IPS DF 6.9 (cell line): ENCODE measurements around the gene ZNF423.

Experiments used
- DNase-seq: peaks from one replicate; pipeline ENCODE4 v3.0.0-alpha.2; 2013; ENCODE audit warnings: low read depth, low spot score
- H3K27ac ChIP-seq: one replicate; pipeline ENCODE4 v1.5.1; 2013; ENCODE audit warnings: low read length, control low read depth
- H3K27me3 ChIP-seq: 2 replicates; pipeline ENCODE4 v1.6.1; 2013; ENCODE audit warnings: mild to moderate bottlenecking, low read length; ENCODE audit not compliant: control insufficient read depth, insufficient read depth
- H3K36me3 ChIP-seq: 2 replicates; pipeline ENCODE4 v1.6.1; 2013; ENCODE audit warnings: low read length; ENCODE audit not compliant: control insufficient read depth, insufficient read depth
- H3K4me1 ChIP-seq: 2 replicates; pipeline ENCODE4 v1.6.1; 2013; ENCODE audit warnings: low read length; ENCODE audit not compliant: control insufficient read depth, insufficient read depth
- H3K4me3 ChIP-seq: 2 replicates; pipeline ENCODE4 v1.5.1; 2013; ENCODE audit warnings: mild to moderate bottlenecking, low read length
- H3K9me3 ChIP-seq: 2 replicates; pipeline ENCODE4 v1.6.1; 2013; ENCODE audit warnings: low read length, inconsistent platforms; ENCODE audit not compliant: control insufficient read depth, insufficient read depth
- WGBS: extraction: QIAGEN DNeasy Blood & Tissue Kit; methylation state at CpG from one replicate; pipeline ENCODE4 v1.1.7; 2013; ENCODE audit warnings: mixed read lengths, missing lambda C conversion rate; ENCODE audit not compliant: insufficient read length, insufficient coverage; 5-methylcytosine and 5-hydroxymethylcytosine counted together

ZNF423 gene

DNA sequence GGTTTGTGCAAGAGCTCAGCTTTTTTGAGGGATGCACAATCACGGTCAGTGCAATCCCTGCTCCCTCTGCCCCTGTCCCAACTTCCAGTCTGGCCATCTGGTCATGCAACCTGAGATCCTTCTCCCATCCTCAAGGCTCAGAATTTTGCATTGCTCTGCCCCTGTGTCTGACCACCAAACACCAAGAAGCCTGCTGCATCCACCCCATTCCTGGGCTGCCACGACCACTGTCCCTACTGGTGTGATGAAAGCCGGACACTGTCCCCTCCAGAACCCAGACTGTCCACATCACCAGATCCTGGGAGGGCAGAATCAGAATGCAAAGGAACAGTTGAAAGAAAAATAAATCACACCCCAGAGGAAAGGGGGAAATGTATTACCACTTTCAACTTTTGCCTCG is 251.3 kb downstream of the ZNF423 start:
- DNase-seq = no peak
- Histone ChIP-seq H3K9me3 (no peaks in the 10 kb centered on the region), H3K4me3 (no peak overlapping the region), H3K4me1 (peaks cover 9% of the 10 kb centered on the region), H3K27me3 (no peaks in the 10 kb centered on the region), H3K27ac (no peak overlapping the region), H3K36me3 (no peaks in the 10 kb centered on the region)
- WGBS = no CpG with 5 or more reads among the region's 4 CpGs

DNA sequence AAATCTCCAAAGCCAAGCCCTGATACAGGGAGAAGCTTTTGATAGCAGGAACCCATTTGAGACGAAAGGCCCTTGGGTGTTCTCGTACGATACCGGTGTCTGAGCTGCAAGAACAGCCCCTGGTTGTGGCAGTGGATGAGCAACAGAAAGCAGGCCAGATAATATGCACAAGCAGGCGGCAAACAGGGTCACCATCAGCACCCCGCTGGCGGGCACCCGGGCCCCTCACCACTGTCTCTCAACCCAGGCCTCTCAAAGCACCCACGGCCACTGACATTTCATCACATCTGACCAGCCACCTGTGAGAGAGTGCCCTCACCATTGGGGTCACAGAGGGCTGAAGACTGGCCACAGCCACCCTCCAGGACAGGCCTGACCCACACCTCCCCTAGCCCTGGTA is 252.0 kb downstream of the ZNF423 start:
- no peak overlapping the region for H3K4me3 ChIP-seq
- DNase-seq = no peak
- no CpG with 5 or more reads among the region's 9 CpGs for WGBS
- H3K9me3 ChIP-seq = no peaks in the 10 kb centered on the region
- H3K4me1 ChIP-seq = peaks cover 8% of the 10 kb centered on the region
- H3K27ac ChIP-seq = no peak overlapping the region
- H3K27me3 ChIP-seq = no peaks in the 10 kb centered on the region
- no peaks in the 10 kb centered on the region for H3K36me3 ChIP-seq

DNA sequence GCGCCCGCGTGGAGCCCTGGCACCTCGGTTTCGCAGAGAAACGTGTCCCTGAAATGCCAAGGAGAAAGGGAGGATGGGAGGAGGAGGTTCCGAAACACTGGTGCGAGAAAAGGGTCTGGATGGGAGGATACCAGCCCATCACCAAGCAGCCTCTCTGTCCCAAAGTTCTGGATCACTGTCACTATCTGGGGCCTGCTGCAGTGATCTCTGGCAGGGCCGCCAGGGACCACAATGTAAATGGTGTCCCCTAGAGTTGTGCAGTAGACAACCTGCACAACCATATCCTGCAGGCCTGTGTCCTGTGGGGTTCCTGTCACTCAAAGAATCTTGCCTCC is 253.0 kb downstream of the ZNF423 start:
- Histone ChIP-seq H3K4me1 (peaks cover 7% of the 10 kb centered on the region), H3K4me3 (no peak overlapping the region), H3K27me3 (no peaks in the 10 kb centered on the region), H3K9me3 (no peaks in the 10 kb centered on the region), H3K27ac (no peak overlapping the region), H3K36me3 (no peaks in the 10 kb centered on the region)
- DNase-seq = no peak
- no CpG with 5 or more reads among the region's 9 CpGs for WGBS

DNA sequence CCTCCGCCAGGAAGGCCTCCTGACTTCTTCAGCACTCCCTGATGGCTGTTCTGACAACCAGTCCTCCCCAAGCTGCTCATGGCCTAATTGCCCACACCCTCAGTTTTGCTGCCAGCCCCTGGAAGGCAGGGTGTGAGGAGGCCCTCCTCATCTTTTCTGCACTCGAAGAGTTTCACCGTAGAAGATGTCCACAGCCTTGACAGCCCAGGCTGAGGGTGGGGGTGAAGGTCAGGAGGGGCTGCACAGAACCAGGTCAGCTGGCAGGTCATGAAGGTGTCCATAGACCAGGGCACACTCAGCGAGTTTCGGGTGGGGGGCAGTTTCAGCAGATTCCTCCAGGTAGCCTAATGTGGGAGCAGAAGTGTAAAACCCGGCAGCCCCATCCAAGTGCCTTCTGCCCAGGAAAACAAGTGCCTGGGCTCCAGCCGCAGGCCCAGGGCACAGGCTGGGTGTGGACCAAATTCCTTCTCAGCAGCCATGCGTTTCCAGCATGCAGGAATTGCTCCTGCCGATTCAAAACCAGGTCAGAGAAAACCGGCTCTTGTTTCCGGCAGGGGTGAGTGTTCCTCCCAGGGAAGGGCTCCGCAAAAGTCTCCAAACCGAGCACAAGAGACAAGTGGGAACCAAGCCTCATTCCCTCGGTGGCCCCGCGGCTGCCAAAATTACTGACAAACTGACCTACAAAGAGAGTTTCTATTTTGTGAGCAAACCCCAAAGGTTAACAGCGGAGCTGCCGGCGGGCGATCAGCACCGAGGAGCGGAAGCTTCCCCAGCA is 253.5 kb downstream of the ZNF423 start:
- no peaks in the 10 kb centered on the region for H3K9me3 ChIP-seq
- WGBS = no CpG with 5 or more reads among the region's 22 CpGs
- no peak overlapping the region for H3K4me3 ChIP-seq
- DNase-seq = no peak
- H3K27me3 ChIP-seq = no peaks in the 10 kb centered on the region
- H3K27ac ChIP-seq = no peak overlapping the region
- H3K36me3 ChIP-seq = no peaks in the 10 kb centered on the region
- peaks cover 5% of the 10 kb centered on the region for H3K4me1 ChIP-seq

DNA sequence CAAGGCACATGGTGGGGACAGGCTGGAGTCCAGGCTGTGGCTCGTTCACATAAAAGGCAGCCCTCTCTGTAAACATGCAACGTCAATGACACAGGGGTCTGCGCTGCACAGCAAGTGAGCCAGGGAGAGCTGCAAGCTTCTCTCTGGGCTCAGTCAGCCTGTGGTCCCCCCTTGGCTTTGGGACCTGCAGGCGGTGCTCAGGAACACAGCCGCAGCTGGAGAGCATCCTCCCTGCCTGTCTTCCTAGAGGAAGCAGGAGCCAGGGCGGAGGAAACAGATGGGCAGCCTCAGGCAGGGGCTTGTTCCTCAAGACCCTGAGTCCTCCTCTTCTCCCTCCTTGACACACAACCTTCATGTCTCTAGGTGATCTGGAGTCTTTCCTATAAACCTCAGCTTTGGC is 254.3 kb downstream of the ZNF423 start:
- WGBS = no CpG with 5 or more reads among the region's 6 CpGs
- no peaks in the 10 kb centered on the region for H3K27me3 ChIP-seq

DNA sequence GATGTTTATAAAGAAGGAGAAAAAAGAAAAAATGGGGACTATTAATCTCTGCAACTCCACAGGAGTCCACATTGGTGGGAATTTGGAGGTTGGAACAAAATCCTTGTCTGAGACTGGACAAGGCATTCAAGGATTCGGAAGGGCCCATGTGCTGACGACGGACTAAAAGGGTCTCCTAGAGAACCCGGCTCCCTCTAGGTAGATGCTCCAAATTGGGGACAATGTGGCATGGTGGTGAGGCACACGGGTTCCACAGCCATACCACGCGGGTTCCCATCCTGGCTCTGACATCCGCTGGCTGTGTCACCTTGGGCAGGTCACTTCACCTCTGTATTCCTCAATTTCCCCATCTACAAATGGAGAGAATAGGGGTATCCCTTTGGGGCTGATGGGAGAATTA is 254.9 kb downstream of the ZNF423 start:
- Histone ChIP-seq H3K27ac (no peak overlapping the region), H3K4me1 (peaks cover 12% of the 10 kb centered on the region), H3K27me3 (no peaks in the 10 kb centered on the region), H3K9me3 (no peaks in the 10 kb centered on the region), H3K4me3 (no peak overlapping the region), H3K36me3 (no peaks in the 10 kb centered on the region)
- no peak for DNase-seq
- WGBS = no CpG with 5 or more reads among the region's 8 CpGs

More for the DNA sequence above, 254.3 kb downstream of the ZNF423 start:
- H3K4me3 ChIP-seq = no peak overlapping the region
- no peaks in the 10 kb centered on the region for H3K9me3 ChIP-seq
- peaks cover 11% of the 10 kb centered on the region for H3K4me1 ChIP-seq
- no peaks in the 10 kb centered on the region for H3K36me3 ChIP-seq
- no peak overlapping the region for H3K27ac ChIP-seq
- DNase-seq = no peak

DNA sequence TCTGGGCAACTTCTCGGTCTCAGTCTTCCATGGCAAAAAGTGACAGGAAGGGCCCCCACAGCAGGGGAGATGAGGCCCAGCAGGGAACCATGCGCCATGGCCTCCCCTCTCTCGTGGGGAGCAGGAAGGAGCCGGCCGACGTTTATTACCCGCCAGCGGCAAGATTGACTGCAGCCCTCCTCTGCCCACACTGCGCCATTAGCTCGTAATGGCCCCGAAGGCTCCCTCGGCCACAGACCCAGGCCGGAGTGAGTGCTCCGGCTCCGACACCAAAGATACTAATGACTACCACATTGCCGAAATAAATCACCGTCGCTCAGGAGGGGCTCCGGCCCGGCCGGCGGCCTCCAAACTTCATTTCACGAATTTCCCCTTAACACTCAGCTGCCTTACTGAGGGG is 255.4 kb downstream of the ZNF423 start:
- H3K4me1 ChIP-seq = peaks cover 12% of the 10 kb centered on the region
- H3K27me3 ChIP-seq = no peaks in the 10 kb centered on the region
- no peak overlapping the region for H3K27ac ChIP-seq
- DNase-seq = no peak
- H3K36me3 ChIP-seq = no peaks in the 10 kb centered on the region
- no peak overlapping the region for H3K4me3 ChIP-seq
- WGBS = no CpG with 5 or more reads among the region's 23 CpGs
- no peaks in the 10 kb centered on the region for H3K9me3 ChIP-seq

DNA sequence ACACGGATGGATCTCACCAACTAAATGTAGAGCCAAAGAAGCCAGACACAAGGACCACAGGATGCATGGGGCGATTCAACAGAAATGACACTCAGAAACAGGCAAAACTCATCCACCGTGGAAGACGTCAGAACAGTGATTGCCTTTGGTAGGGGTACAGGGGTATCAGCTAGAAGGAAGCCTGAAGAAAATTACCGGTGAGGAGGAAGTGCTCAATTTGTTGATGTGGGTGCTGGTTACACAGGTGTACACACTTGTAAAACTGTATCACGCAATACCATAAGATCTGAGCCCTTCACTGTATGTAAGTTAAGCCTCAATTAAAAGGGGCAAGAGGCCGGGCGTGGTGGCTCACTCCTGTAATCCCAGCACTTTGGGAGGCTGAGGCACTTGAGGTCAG is 256.2 kb downstream of the ZNF423 start:
- H3K9me3 ChIP-seq = no peaks in the 10 kb centered on the region
- peaks cover 12% of the 10 kb centered on the region for H3K4me1 ChIP-seq
- H3K27ac ChIP-seq = no peak overlapping the region
- DNase-seq = no peak
- H3K36me3 ChIP-seq = no peaks in the 10 kb centered on the region
- H3K4me3 ChIP-seq = no peak overlapping the region
- H3K27me3 ChIP-seq = no peaks in the 10 kb centered on the region
- WGBS = no CpG with 5 or more reads among the region's 8 CpGs

DNA sequence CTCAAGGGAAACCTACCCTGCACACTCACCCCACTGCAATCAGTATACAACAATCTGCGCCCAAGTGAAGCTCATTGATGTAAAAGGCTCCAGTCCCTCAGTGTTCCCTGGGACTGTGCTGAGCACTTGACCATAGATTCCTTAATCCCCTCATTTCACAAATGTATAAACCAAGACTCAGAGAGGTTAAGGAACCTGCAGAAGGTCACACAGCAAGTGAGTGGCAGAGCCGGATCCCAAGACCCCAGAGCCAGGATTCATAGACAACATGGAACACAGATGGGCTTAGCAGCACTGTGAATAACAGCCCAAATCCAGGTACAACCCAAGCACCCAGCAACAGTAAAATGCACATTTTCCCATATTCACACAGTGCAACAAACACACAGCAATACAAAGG is 256.6 kb downstream of the ZNF423 start:
- WGBS = no CpG with 5 or more reads among the region's 2 CpGs
- Histone ChIP-seq H3K4me1 (peaks cover 12% of the 10 kb centered on the region), H3K27me3 (no peaks in the 10 kb centered on the region), H3K9me3 (no peaks in the 10 kb centered on the region), H3K4me3 (no peak overlapping the region), H3K27ac (no peak overlapping the region), H3K36me3 (no peaks in the 10 kb centered on the region)
- DNase-seq = no peak

DNA sequence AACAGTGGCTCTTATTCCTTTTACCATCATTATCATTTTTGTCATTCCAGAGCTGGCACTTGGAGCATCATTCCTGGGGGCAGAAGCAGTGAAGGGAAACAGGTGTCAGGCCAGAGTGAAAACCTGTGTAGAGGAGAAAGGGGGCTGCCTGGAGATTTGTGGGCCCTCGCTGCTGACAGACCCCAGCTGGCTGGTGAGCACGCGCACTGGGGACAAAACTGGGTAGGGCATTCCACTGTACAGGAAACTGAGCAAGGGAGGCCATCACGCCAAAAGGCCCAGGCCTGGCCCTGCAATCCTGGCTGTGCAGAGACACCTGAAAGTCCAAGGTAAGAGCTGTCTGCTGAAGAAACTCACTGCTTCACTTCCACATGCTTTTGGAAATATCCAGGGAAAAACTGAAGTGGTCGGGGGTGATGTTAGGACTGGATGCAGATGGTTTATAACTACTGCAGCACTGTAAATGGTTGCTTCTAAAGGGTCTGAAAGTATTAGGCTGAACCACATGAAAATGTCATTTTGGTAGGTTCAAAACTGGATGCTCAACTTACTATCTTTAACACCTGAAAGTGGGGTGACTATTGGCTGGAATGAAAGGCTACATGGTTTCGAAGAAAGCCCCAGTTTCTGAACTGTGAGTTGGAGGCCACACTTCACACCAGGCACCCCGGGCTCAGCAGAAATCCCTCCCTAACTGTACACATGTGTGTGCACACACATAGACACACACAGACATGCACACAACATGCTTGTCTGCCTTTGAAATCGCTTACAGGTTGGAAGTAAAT is 257.3 kb downstream of the ZNF423 start:
- H3K36me3 ChIP-seq = no peaks in the 10 kb centered on the region
- H3K4me3 ChIP-seq = no peak overlapping the region
- no peaks in the 10 kb centered on the region for H3K9me3 ChIP-seq
- H3K27ac ChIP-seq = no peak overlapping the region
- no peaks in the 10 kb centered on the region for H3K27me3 ChIP-seq
- DNase-seq = no peak
- no CpG with 5 or more reads among the region's 8 CpGs for WGBS
- peaks cover 12% of the 10 kb centered on the region for H3K4me1 ChIP-seq
